WERI-Rb-1 (cell line): Measurements from ENCODE around the gene RHBDD1.

Source experiments
- DNase-seq: peaks from one replicate; pipeline ENCODE4 v3.0.0-alpha.2; 2020
- H3K27ac ChIP-seq: fragments of 250-450 bp; sonication (Bioruptor Pico); 2 replicates; pipeline ENCODE4 v1.5.1; 2020; ENCODE audit warnings: mild to moderate bottlenecking, moderate library complexity
- H3K27me3 ChIP-seq: fragments of 250-450 bp; sonication (Bioruptor Pico); 2 replicates; pipeline ENCODE4 v1.5.1; 2021; ENCODE audit warnings: mild to moderate bottlenecking, low read depth, moderate library complexity; ENCODE audit not compliant: insufficient read depth, severe bottlenecking
- H3K36me3 ChIP-seq: fragments of 250-450 bp; sonication (Bioruptor Pico); 2 replicates; pipeline ENCODE4 v1.5.1; 2020; ENCODE audit warnings: mild to moderate bottlenecking, moderate library complexity
- H3K4me3 ChIP-seq: 2 replicates; pipeline ENCODE4 v1.5.1; 2011; ENCODE audit warnings: low read depth, mild to moderate bottlenecking, control low read depth, low read length
- H3K9me3 ChIP-seq: fragments of 250-450 bp; sonication (Bioruptor Pico); 2 replicates; pipeline ENCODE4 v1.5.1; 2021; ENCODE audit warnings: mild to moderate bottlenecking, moderate library complexity; ENCODE audit not compliant: severe bottlenecking
- TF ChIP-seq, protein P1 (sequence below): IDR thresholded peaks from 2 replicates; pipeline ENCODE4 v1.5.1; 2011; ENCODE audit warnings: low read depth, mild to moderate bottlenecking, control low read depth, inconsistent platforms, low read length

Gene RHBDD1

GRCh38 chr2:226915846-226916360, 80.0 kb downstream of the RHBDD1 start:
- Histone ChIP-seq H3K4me3 (no peak overlapping the region), H3K27me3 (no peaks in the 10 kb centered on the region), H3K36me3 (no peaks in the 10 kb centered on the region), H3K9me3 (no peaks in the 10 kb centered on the region), H3K27ac (no peak overlapping the region)
- TF ChIP-seq, protein P1, sequence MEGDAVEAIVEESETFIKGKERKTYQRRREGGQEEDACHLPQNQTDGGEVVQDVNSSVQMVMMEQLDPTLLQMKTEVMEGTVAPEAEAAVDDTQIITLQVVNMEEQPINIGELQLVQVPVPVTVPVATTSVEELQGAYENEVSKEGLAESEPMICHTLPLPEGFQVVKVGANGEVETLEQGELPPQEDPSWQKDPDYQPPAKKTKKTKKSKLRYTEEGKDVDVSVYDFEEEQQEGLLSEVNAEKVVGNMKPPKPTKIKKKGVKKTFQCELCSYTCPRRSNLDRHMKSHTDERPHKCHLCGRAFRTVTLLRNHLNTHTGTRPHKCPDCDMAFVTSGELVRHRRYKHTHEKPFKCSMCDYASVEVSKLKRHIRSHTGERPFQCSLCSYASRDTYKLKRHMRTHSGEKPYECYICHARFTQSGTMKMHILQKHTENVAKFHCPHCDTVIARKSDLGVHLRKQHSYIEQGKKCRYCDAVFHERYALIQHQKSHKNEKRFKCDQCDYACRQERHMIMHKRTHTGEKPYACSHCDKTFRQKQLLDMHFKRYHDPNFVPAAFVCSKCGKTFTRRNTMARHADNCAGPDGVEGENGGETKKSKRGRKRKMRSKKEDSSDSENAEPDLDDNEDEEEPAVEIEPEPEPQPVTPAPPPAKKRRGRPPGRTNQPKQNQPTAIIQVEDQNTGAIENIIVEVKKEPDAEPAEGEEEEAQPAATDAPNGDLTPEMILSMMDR, result no peak
- no peak for DNase-seq

DNA sequence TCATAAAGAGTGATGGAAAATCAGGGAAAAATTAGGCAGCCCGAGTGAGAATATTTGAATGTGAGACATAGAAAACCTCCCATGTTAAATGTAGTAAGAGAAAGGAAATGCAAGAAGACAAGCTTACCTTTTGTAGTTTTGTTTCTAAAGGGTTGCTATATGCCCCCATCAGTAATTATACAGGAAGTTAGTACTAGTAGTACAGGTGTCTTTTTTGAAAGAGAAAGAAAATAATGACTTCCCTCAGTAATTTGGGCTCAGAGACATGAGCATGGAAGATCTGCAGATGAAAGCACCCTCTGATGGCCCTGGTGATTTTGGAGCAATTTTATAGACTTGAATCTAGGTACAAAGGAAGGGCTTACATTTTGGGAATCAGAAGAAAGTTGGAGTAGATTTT, 80.8 kb downstream of the RHBDD1 start:
- Histone ChIP-seq H3K9me3 (no peaks in the 10 kb centered on the region), H3K4me3 (no peak overlapping the region), H3K27ac (no peak overlapping the region), H3K27me3 (no peaks in the 10 kb centered on the region), H3K36me3 (no peaks in the 10 kb centered on the region)
- TF ChIP-seq, protein P1, result no peak
- no peak for DNase-seq

DNA sequence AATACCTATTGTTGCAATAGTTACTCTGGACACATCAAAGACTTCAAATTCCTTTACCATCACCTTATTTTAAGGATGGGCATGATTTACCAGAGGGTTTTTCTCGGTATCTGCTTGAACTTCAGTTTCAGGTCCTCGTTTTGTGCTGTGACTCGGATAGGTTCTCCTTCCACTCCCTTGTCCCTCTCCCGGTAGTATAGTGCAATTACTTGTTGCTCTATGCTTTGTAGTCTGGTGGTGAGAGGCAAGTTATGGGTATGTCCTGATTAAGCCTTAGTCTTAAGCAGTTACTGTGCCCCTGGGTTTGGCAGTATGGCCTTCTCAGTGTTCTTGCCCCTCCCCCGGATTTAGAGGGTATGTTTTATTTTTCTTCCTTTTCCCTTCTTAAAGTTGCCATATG, 96.6 kb downstream of the RHBDD1 start:
- no peak for DNase-seq
- Histone ChIP-seq H3K27me3 (no peaks in the 10 kb centered on the region), H3K36me3 (no peaks in the 10 kb centered on the region), H3K27ac (no peak overlapping the region), H3K9me3 (no peaks in the 10 kb centered on the region), H3K4me3 (no peak overlapping the region)
- TF ChIP-seq, protein P1, result no peak

DNA sequence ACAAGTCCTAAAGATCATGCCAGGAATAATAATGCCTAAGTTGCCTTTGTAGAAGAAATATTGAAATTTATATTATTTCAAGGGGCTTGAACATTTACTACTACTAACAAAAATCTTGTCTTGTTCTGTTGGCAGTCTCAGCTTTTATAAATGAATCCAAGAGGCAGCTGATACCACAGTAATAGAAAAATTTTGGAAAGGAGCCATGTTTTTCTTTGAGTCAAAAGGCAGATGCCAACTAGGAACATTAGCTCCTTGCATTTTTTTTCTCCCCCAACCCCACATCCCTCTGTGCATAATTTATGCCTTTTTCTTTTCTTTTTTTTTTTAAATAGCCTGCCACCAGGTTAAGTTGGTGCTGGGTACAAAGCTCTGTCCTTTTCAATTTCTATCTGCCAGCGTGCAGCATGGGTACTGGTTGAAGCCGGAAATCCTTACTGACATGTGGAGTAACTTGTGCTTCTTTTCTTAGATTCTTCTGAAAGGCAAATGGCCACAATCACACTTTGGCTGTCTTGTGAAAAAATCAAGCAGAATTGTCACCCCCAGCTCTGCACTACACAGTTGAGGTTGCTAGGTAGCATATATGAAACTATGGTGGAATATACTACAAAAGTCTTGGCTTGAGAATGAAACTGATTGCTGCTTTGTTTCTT, 98.8 kb downstream of the RHBDD1 start:
- Histone ChIP-seq H3K27ac (no peak overlapping the region), H3K4me3 (no peak overlapping the region), H3K9me3 (no peaks in the 10 kb centered on the region), H3K36me3 (no peaks in the 10 kb centered on the region), H3K27me3 (no peaks in the 10 kb centered on the region)
- TF ChIP-seq, protein P1, result no peak
- no peak for DNase-seq

DNA sequence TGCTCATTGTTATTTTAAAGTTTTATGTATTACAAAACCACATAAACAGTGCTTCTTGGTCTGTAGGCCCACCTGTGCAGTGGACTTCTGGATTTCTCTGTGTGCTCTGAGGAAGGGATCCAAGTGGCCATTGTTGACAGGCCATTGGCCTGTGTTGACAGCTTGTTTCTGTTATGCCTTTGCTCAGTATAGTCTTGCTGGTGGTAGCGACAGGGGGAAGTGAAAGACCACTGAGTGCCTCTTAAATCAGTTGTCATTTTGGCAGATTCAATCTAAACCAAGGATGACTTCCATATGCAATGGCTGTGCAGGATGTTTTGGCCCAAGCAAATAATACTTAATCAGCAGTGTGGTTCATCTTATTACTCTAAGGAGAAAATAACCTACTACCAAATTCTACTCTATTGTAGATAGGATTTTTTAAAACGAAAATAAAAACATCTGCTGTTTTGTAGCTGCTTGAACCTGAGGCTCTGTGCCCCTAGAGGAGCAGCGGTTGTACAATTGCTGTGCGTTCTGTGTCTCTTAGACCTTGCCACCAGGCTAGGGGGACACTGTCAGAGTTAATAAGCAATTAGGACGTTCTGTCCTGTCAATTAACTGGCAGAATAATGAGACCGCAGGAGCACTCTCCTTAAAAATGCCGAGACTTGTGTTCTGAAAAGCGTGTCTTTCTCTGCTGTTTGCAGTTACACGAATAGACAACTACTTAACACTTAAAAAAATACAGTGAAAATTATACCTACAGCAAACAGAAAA, 108.2 kb downstream of the RHBDD1 start:
- no peaks in the 10 kb centered on the region for H3K9me3 ChIP-seq
- TF ChIP-seq, protein P1, result no peak
- no peaks in the 10 kb centered on the region for H3K27me3 ChIP-seq
- H3K36me3 ChIP-seq, result no peaks in the 10 kb centered on the region
- no peak overlapping the region for H3K27ac ChIP-seq
- no peak overlapping the region for H3K4me3 ChIP-seq
- no peak for DNase-seq
